GM19438 (cell line): Measurements from ENCODE around the gene LPP.
A peak's percentile ranks its signal among the peaks of the same experiment; 100 is the strongest.

ENCODE experiments used
- ATAC-seq: cut with Tn5 transposase; IDR thresholded peaks from one replicate; pipeline ENCODE4 v1.9.1; 2021; ENCODE audit warnings: low read depth; ENCODE audit not compliant: unreplicated experiment

LPP gene

DNA sequence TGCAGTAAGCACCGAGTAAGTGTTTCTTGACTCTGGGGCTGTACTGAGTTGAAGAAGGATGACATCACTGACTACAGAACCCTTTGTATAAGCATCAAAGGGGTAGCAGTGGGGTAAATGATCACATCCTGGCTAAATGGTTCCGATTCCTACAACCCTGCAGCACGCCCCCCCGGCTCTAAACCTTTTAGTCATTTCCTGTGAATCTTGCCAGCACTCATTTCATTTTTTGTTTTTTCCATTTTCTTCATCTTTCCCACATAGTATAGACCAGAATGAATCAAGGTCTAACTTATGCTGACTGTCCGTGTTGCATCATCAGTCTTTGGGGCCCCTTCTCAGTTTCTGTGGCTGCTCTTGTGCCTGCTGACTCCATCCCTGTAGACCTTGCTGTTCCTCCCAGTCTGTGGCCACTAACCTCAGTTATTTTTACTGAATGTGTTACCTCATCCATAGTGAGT is 634.7 kb downstream of the LPP start:
- no peak for ATAC-seq

DNA sequence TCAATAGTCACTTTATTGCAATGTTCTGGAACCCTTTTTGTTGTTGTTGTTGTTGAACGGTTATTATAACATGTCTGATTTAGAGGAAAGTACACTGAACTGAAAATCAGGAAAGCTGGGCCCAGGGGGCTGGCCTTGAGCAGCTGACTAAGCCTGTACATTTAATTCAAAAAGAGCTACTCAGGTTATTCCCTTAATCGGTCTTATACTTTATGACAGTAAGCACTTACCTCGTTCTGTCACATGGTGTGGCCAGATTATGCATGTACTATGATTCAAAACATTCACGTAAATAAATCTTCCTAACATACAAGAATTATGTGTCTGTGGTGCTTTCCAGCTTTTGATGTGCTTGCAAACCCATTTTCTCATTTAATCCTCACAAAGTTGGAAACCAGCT is 635.3 kb downstream of the LPP start:
- no peak for ATAC-seq

DNA sequence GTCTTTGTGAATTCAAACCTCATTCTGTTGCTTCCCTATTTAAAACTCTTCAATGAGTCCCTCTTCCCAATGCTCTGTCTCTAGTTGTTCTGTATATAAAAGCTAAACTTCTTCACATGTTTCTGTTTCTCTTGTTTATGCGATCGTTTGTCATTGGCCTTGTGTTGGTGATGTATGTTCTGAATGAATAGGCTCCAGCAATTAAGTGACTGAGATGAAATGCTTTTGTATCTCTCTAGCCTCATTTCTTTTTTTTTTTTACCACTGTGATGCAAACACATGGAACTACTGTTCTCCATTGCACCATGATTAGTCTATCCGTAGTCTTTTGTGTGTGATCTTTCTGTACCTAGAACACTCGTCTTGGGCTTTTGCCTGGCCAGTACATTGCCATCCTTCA is 637.4 kb downstream of the LPP start:
- no peak for ATAC-seq

DNA sequence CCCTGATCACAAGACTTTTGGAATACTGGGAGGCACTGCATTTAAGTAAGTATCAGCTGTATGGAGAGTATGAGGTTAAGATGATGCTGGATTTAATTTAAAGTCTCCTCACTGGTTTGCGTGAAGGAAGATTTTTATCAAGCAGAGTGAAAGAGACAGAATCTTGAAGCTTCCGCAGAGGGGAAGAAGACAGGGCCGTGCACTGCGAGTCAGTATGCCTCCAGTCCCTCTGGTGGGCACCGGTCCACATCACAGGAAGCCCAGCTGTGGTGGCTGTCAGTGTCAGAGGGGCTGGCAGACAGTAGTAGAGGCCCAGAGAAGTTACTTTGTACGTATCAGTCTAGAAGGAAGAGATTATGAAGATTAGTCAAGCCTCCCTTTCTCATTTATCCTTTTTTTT is 638.8 kb downstream of the LPP start:
- no peak for ATAC-seq

DNA sequence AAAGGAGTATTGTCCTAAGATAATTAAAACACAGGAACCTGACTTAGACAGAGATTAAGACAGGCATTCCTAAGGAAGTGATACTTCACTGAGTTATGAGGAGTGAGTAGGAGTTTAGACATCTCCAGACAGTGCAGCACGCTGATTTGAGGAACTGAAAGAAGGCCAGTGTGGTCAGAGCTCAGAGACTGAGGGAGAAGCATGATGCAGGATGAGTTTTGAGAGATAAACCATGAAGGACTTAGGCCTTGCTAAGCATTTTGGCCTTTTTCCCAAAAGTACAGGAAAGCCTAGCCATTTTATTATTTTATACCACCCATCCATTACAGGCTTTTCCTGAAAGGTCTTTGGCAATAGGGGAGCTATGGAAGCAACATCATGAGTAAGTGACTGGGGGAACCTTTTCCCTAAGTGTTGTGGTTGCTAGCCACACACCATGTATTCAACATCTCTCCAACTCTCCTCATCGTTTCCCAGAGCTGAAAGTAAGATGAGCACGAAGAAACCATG is 642.2 kb downstream of the LPP start:
- ATAC-seq, result peak; percentile 58

DNA sequence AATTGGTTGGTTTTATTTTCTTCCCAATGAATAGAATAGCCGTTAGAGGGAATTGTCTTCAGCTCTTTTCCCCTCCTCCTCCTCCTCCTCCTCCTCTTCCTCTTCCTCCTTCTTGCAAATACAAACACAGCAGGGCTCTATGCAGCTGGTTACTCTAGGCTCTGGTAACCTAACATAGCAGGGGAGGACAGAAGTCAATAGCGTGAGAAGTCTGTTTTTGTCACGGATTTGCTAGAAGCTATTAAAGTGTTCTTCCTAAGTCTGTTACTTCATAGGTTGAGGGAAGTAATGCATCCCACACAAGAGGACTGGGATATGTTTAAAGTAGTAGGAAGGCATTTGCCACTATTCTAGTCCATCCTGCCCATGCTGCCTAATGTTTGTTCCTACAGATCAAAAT is 643.1 kb downstream of the LPP start:
- ATAC-seq, result no peak

DNA sequence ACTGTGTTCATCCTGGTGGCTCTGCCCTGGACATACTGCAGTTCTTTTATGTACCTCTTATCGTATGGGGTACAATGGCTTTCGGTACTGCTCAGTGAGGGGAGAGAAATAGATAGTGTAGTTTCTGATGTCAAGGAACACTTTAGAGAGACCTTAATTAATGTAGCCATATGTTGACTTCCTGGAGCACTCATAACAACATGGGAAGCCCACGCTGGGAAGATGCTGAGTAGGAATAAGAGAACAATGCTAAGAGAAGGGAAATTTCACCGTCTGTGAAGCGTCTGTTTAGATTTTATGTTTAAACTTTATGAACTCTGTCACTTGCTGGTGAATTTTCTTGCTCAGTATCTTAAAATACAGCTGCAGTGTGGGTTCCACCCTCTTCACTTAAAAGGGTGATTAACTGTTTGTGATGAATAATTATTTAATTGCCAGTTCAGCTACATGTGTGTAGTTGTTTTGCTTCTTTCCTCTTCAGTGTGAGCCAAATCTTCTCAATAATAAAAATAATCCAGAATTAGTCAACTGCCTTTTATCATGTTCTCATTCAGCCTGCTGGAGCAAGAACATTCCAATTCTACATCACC is 644.7 kb downstream of the LPP start:
- no peak for ATAC-seq

DNA sequence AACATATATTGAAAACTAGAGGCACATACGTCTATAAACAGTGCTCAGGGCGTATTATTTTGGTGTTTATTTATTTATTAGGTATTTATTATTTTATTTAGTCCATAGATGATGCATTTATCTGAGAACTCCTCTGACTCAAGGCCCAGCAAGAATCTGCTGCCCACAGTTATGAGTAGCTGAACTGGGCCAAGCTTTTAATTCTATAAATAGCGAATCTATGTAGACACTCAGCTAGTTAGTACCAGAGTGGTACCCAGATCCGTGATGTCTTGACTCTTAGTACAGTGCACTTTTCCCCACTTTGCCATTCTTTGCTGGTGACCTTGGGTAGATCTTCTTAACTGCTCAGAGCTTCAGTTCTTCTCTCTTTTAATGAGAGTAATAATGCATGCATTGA is 647.4 kb downstream of the LPP start:
- ATAC-seq, result no peak

DNA sequence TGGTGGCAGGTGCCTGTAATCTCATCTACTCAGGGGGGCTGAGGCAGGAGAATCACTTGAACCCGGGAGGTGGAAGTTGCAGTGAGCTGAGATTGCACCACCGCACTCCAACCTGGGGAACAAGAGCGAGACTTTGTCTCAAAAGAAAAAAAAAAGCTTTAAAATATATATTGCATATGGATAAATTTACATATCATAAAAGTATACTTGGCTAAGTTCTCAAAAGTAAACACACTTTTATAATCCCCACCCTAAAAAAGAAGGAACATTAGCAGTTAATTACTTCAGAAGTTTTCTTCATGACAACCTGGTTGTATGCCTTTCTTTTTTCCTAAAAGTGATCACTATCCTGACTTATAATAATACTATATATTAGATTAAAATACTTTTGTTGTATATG is 648.7 kb downstream of the LPP start:
- no peak for ATAC-seq

DNA sequence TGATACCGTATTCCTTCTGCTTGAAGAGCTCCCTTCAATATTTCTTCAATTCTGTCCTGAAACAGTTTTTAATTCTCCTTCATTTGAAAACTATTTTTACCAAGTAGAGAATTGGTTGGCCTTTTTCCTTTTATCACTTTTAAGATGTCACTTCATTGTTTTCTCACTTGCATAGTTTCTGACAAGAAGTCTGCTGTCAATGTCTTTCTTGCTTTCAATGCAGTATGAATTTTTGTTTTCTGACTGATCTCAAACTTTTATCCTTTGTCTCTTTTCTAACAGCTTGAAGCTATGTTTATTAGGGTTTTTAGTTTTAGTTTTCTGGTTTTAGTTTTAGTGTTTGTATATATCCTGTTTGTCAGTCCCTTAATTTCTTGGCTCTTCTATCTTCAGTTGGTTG is 653.0 kb downstream of the LPP start:
- no peak for ATAC-seq

DNA sequence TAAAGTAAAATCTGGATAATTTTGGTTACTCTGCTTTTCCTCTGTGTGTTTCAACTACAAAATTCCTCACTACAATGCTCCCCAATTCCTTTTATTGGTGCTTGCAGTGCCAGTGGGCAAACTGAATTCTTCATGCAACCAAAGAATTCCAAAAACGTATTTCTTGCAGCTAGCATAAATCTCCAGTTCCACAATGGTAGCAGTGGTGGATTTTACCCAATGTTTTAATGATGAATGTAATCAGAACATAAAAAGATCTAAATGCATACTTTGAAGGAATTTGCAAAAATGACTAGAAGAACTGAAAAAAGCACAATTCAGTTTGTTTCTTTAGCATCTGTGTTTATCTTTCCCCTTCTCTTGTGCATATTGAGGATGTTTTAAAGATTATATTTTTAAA is 658.2 kb downstream of the LPP start:
- ATAC-seq, result no peak

DNA sequence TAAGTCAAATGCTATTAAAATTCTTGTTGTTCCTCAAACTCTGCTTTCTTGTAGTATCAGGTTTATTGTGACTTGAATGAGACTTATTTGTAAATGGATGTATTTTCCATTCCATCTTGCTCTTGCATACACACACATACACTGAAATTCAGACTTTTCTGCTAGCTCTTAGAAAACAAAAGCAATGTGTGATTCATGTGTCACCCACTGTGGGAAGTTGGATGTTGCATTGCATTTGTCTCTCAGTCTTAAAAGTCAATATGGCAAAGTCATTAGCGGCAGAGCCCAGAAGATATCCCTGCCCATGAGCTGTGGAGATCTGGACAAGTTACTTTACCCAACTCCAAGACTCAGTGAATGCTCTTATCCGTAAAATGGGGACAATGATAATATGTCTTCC is 660.6 kb downstream of the LPP start:
- ATAC-seq, result no peak

DNA sequence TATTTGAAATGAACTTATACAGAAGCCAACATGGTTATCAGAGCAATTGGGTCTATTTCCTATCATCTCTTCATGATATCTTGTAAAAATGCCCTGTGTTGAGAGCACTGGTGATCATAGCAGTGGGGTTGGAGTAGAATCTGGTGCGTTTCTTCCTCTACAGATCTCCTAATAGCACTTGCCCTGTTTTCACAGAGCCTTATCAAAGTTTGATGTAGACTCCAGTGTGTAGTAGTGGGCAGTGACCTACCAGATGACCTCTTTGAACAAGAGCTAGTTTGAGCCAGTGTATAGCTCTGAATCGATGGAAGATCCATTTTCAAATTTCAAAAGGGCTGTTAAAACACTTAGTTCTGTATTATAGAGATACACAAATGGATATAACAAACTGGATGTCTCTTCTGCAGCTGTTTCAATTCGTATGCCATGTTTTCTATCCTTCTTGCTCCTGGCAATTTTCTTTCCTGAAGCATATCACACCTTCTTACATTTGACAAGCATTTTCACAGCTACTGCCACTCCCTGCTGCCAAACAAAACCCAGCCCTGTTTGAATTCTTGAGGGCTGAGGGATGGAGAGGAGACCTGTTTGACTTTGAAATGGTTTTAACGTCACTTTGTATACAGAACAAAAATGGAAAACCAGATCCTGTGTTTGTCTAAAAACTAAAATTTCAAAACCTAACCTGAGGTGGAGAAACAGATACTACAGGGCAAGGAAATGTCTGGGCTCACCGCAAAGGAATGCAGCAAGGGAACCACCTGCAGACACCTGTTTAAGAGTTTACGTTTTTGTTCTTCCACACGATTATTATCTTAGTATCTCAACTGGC is 663.4 kb downstream of the LPP start:
- no peak for ATAC-seq

DNA sequence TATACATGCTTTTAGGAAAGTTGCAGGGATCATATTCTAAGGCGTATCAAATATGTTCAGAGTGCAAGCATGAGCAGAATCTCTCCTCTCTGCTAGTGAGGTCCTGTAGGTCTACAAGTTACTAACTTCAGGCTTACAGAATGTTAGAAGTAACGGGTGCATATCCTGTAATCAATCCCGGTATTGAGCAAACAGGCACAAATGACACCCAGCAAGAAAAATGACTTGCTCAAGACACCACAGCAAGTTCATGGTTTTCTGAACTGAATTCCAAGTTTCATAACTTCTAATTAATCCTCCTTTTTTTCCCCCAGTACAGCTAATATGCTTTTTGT is 663.9 kb downstream of the LPP start:
- ATAC-seq, result no peak

DNA sequence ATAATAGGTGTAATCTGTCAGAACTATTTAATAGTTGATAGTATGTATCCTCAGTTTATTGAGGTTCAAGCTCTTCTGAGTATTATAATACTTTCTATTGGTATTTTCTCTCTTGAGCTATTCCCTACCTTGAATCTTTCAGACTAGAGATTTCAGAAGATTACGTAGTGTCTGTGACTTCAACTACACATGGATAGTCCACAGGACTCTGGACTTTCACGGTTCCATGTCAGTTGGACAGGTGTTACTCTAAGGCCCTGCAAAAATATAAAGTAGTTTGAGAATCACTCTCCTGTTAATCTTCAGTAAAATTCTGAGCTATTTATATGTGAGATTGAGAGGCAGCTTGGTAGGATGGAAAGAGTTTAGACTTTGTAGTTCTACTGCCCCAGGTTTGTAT is 664.3 kb downstream of the LPP start:
- ATAC-seq, result no peak

DNA sequence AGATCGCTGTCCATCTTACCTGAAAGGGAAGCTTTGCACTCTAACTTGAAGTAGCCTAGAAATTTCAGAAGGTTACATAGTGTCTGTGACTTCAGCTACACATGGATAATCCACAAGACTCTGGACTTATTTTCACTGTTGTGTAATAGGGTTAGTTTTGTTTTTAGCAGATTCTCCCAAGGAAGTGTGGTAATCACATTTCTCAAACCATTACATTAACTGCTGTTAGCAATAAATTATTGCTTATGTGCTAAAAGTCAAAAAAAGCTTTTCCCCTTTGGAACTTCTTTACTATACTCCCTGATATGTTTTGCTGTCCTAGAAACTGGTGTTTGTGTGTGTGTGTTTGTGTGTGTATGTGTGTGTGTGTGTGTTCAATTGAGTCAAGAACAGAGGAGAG is 666.0 kb downstream of the LPP start:
- no peak for ATAC-seq

DNA sequence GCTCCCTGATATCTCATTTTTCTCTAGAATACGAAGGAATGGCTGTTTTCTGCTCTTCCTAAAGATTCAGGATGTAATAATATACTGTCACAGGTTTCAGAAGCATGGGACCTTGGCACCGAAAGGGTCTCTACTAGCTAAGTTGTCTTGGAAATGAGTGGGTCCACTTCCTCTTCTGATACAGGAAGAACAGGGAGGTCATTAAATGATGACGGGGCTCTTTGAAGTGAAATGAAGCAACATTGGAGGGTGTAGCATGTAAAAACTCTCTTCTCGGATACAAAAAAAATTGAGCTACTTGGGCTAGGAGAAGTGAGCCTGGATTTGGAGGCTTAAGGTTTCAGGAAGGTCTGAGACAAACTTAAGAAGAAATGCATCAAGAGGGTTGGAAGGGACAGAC is 668.0 kb downstream of the LPP start:
- no peak for ATAC-seq

DNA sequence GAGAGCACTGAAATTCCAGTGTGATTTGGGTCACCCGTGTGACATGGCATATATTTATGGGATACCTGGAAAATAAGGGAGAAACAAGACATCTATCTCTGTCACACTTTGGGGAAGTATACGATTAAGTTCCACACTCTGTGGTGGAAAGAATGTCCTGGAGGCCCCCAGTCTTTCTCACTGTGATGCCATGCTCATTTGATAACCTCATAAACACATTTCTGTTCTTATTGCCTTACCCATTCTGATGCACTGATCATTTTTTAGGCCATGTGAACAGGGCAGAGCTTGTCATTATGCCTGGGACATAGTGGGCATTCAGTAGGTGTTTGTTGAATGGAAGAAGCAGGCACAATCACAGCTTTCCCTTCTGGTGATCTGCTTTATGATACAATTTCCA is 668.5 kb downstream of the LPP start:
- no peak for ATAC-seq

DNA sequence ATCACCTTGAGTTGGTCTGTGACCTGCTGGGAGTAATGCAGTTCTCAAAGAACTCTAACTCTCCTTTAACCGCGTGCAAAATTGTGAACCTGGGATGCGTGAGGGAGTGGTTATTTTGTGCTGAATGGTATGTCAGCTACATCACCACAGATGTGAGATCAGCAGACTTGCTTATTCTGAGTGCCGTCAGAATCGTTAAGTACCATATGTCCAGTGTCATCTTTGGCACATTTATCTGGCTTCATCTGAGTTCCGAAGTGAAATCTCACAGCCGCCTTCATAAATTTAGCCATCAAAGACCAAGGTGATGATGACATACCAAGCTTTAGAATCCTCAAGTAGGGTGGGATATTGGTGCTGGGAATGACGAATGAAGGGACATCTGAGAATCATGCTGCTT is 670.6 kb downstream of the LPP start:
- ATAC-seq, result no peak

DNA sequence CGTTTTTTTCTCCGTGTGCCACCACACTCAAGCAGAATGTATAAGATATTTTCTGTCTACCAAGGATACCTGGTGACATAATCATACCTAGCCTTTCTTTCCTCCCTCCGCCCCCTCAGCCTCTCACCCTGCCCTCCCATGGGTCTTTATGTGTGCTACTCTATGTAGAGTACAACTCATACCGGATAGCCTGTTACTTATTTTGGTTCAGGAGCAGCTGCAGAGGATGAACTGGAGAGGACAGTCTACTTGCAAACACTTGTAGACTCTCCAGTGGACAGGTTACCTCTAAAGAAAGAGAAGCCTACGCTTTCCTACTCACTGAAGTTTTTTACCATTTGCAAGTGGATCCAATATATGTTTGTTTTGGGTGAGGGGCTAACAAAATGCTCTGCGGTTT is 671.9 kb downstream of the LPP start:
- ATAC-seq, result no peak

DNA sequence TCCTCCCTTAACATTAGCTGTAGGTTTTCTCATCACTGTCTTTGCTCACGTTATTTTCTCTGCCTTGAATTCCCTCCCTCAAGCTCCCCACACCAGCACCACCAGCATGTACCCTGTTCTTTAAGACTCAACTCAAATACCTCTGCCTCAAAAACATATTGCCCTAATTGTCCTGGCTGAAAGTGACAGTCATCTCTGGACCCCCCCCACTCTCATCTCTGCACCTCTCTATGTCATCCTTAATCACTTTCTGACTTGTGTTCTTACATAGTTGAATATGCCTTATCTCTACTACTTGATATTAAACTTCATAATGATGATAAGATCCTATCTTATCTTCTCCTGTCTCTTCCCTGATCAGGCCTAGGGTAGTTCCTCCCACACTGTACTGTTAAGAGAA is 672.6 kb downstream of the LPP start:
- no peak for ATAC-seq

DNA sequence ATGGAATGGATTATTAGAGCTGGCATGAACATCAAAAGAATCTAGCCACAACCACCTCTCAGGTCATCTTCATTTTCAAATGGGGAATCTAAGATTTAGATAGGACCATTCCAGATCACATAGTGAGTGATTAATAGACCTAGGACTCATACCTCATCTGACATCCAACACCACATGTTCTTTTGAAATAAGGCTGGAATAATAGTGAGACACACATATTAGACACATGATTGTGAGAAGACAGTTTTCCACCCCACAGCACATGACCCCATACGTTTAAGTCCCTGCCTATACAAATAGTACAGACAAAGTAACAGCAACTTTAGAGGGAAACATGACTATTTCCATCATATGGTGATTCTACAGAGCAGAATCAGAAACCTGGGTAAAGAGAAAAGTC is 673.1 kb downstream of the LPP start:
- no peak for ATAC-seq
